Panc1 (cell line): Measurements from ENCODE around the gene TSC22D1. TPM values are rescaled to one million over a fixed set of nuclear protein-coding genes. Genes with fewer than 3 reads are reported as not detected.

Experiments used
- ATAC-seq: fragments of 200-7000 bp; cut with Tn5 transposase; 2 replicates; pipeline ENCODE4 v1.9.1; 2020; ENCODE audit warnings: mild to moderate bottlenecking, moderate library complexity
- BruUV-seq: library from RNA; stranded (reverse); fragments of 400-500 nt; replicated peaks from 2 replicates; lab custom pipeline; 2021; lab: Mats Ljungman, UMichigan
- CTCF ChIA-PET: fragments of 300-600 bp; sonication (Branson Sonifier 250); formaldehyde crosslinking; loops from one replicate; lab custom pipeline; 2022; ENCODE audit warnings: antibody characterized with exemption; lab: Charles Lee
- POLR2A ChIA-PET: fragments of 300-600 bp; sonication (Branson Sonifier 250); formaldehyde crosslinking; loops from one replicate; lab custom pipeline; 2022; ENCODE audit warnings: antibody characterized with exemption; lab: Charles Lee
- DNase-seq: peaks from one replicate; pipeline ENCODE4 v3.0.0-alpha.2; 2010; ENCODE audit warnings: low read depth, low spot score
- H3K27ac ChIP-seq: 2 replicates; pipeline ENCODE4 v1.5.1; 2011; ENCODE audit warnings: mild to moderate bottlenecking, low read length, inconsistent platforms
- H3K27me3 ChIP-seq: fragments of 200-500 bp; sonication (Bioruptor generic); 2 replicates; pipeline ENCODE4 v1.6.0; 2014; ENCODE audit warnings: low read length, inconsistent platforms; ENCODE audit not compliant: control insufficient read depth, insufficient read depth
- H3K36me3 ChIP-seq: fragments of 200-500 bp; sonication (Bioruptor generic); 2 replicates; pipeline ENCODE4 v1.5.1; 2014; ENCODE audit warnings: inconsistent platforms, mild to moderate bottlenecking, low read length, moderate library complexity; ENCODE audit not compliant: control insufficient read depth, insufficient read depth
- H3K4me1 ChIP-seq: 2 replicates; pipeline ENCODE4 v1.5.1; 2011; ENCODE audit warnings: inconsistent platforms, mild to moderate bottlenecking, low read length, moderate library complexity; ENCODE audit not compliant: control insufficient read depth, insufficient read depth
- H3K4me3 ChIP-seq, 2 experiments: 2 replicates each; pipeline ENCODE4 v1.5.1; 2011 to 2012; ENCODE audit warnings: low read depth in 2 of 2, low read length in 2 of 2, mild to moderate bottlenecking in 2 of 2, inconsistent platforms in 1 of 2, moderate library complexity in 1 of 2
- H3K9me3 ChIP-seq: fragments of 200-500 bp; sonication (Bioruptor generic); 2 replicates; pipeline ENCODE4 v1.5.1; 2014; ENCODE audit warnings: low read depth, mild to moderate bottlenecking, inconsistent platforms, low read length, moderate library complexity; ENCODE audit not compliant: control insufficient read depth, insufficient read depth
- CTCF ChIP-seq: fragments of 450-650 bp; IDR thresholded peaks from 2 replicates; pipeline ENCODE4 v1.5.1; 2017; ENCODE audit warnings: mild to moderate bottlenecking
- POLR2AphosphoS5 ChIP-seq: IDR thresholded peaks from 2 replicates; pipeline ENCODE4 v1.6.1; 2012; ENCODE audit warnings: mild to moderate bottlenecking, low read depth, low read length, moderate library complexity
- REST ChIP-seq, 2 experiments: IDR thresholded peaks; 2 replicates each; pipeline ENCODE4 v1.6.1; 2011 to 2012; ENCODE audit warnings: low read depth in 2 of 2, control low read depth in 1 of 2, low read length in 1 of 2, mild to moderate bottlenecking in 1 of 2, moderate library complexity in 1 of 2; ENCODE audit not compliant: insufficient read depth in 1 of 2
- SIN3A ChIP-seq: IDR thresholded peaks from 2 replicates; pipeline ENCODE4 v1.6.1; 2012; ENCODE audit warnings: low read depth, mild to moderate bottlenecking, low read length, moderate library complexity, borderline replicate concordance; ENCODE audit not compliant: insufficient read depth
- TCF7L2 ChIP-seq: IDR thresholded peaks from 2 replicates; pipeline ENCODE4 v1.6.1; 2011; ENCODE audit warnings: mild to moderate bottlenecking, low read depth, low read length, inconsistent platforms
- in situ Hi-C: cut with HindIII; loops from 2 replicates; pipeline ENCODE4 v1.10.0; 2016; ENCODE audit warnings: low sequenced_read_pairs, low pct_unique_long_range_greater_than_20kb
- intact Hi-C: fragments of 100-400 bp; cut with micrococcal nuclease; formaldehyde crosslinking; loops from one replicate; pipeline ENCODE4 v1.10.0; 2022; ENCODE audit not compliant: unreplicated experiment
- total RNA-seq: library from RNA; stranded (reverse); gene quantifications from one replicate; pipeline ENCODE4 v1.2.1, GENCODE V29; 2021; ENCODE audit not compliant: unreplicated experiment

Gene TSC22D1
- total RNA-seq, 1 experiment from 2014 or later, result 31.8 TPM

GRCh38 chr13:44407891-44408290 is 168.2 kb downstream of the TSC22D1 start:
- no peaks in the 10 kb centered on the region for H3K27me3 ChIP-seq
- TF ChIP-seq REST (IDR thresholded peaks at IDR 0.05; ENCODE audit: insufficient read depth in 1 of 2, low read depth in 2 of 2, low read length in 1 of 2) (no peak), TCF7L2 (no peak), SIN3A (no peak), CTCF (no peak), POLR2AphosphoS5 (no peak)
- H3K4me3 ChIP-seq, result no peak overlapping the region
- no peaks in the 10 kb centered on the region for H3K9me3 ChIP-seq
- no TSS peak for BruUV-seq
- ChIA-PET CTCF (no interaction called here), POLR2A (no interaction called here)
- DNase-seq, result no peak
- H3K36me3 ChIP-seq, result no peaks in the 10 kb centered on the region
- intact Hi-C loops (no loop called here), in situ Hi-C loops (no loop called here)
- H3K4me1 ChIP-seq, result peaks cover 5% of the 10 kb centered on the region; the same call in 1 of the 2 replicates
- no peak for ATAC-seq
- H3K27ac ChIP-seq, result no peak overlapping the region

- in situ Hi-C loops, result no loop called here
- H3K9me3 ChIP-seq, result no peaks in the 10 kb centered on the region
- H3K36me3 ChIP-seq, result no peaks in the 10 kb centered on the region
- BruUV-seq, result no TSS peak
- TF ChIP-seq CTCF, result no peak
- TF ChIP-seq REST (IDR thresholded peaks at IDR 0.05; ENCODE audit: insufficient read depth in 1 of 2, low read depth in 2 of 2, low read length in 1 of 2), result no peak
- no peak for TF ChIP-seq TCF7L2
- TF ChIP-seq POLR2AphosphoS5, result no peak
- no peak for TF ChIP-seq SIN3A
- no peak for ATAC-seq
- no peak overlapping the region for H3K4me3 ChIP-seq
- ChIA-PET CTCF (no interaction called here), POLR2A (no interaction called here)
- H3K27me3 ChIP-seq, result no peaks in the 10 kb centered on the region
- intact Hi-C loops, result no loop called here
- H3K4me1 ChIP-seq, result peaks cover 5% of the 10 kb centered on the region; the same call in 1 of the 2 replicates
- no peak for DNase-seq
- no peak overlapping the region for H3K27ac ChIP-seq
Measured at GRCh38 chr13:44407379-44407778, 168.8 kb downstream of the TSC22D1 start.
